GM19438 (cell line): Measurements from ENCODE around the gene AATF.

Experiments used
- ATAC-seq: cut with Tn5 transposase; IDR thresholded peaks from one replicate; pipeline ENCODE4 v1.9.1; 2021; ENCODE audit warnings: low read depth; ENCODE audit not compliant: unreplicated experiment

AATF gene

DNA sequence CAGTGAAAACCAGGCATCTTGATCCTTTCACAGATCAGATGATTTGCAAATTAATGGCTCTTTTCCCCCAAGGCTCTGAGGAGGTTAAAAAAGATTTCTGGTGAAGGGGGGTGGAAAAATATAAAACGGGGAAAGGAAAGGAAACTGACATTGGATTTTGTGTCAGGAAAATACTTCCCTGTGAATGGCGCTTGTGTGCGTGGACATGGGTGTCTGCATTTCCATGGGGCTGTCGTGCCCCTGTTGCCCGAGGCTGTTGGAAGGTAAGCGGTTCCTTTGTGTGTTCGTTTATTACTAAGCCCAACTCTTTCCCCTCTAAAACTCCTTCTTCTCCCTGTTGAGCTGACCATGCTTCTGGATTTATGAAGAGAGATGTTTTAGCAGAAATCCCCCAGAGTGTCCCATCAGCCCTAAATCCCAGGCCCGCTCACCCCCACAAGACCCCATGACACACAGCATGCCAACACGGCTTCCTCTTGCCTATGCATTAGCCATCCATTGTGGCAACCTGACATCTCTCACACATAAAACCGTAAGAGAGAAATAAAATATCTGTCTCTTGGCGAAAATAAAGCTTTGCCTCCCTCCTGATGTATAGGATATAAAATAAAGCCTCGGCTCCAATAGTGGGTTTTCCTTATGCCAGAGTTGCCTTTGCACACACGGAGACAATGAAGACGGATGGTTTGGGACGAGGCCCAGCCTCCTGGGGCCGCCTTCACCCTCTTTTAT, 18.7 kb upstream of the AATF start:
- no peak for ATAC-seq

DNA sequence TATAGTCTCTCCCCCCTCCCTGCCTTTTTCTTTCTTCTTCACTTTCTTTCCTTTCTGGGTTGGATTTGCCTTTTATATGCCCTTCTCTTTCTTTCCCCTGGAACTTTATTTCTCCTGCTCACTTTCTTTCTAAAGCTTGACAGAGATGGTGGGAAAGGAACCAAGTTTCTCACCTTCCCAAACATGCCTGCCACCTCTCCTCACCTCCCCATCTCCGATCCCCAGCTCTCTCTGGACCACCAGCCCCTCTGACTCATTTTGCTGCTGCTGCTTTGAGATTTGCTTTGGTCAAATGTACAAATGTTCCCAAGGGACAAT, 18.2 kb upstream of the AATF start:
- ATAC-seq, result no peak

DNA sequence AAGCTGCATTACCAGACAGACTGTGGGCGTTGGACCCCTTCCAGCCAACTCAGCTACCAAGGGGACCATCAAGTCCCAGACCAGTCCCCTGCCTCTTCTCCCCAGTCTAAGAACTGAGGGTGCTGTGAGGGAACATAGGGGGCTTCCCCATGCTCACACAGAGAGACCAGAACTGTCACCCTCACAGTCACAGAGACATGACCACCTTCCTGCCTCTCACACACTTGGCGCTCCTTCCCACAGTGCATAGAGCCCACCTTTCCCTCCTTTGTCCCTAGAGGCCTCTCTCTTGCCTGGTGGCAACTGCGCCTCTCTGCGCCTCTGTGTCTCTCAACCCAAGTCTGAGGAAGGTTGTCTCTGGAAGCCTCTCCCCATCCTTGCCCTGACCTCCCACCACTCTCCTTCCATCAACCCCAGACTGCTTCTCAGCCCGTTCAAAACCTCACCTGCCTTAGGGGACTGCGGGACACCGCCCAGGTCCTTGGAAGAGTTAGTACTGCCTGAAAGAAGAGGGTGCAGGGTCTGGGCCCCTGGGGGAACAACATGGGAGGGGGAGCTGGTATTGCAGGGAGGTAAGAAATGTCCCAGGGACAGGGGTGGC, 17.6 kb upstream of the AATF start:
- no peak for ATAC-seq

DNA sequence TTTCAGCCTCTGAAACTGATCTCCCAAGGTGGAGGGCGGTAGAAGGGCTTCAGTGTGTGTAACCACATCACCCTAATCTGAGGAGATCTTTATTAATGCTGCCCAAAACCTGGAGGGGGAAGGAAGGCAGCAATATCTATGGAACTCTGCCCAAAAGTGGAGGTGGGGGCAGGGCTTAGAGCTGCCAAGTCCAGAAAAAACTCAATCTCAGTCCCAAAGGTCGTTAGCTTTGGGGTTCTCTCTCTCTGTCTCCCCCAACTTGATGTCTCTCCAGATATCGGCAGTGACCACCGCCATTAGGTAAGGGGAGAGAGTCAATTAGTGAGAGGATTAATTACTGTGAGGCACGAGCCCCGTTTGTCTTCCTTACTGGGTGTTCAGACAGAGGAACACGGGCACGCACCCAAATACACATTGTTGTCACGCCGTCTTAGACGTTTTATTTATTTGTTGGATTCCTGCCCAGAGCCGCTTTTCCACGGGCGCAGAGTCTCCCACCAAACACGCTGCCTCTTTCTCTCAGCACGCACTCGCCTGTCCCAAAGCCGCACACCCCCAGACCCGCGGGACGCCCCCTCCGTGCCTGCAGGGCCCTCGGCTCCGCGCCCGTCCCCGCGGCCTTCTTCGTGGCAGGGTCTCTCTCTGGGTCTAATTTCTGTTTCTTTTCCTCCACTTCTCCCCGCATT, 16.9 kb upstream of the AATF start:
- no peak for ATAC-seq

DNA sequence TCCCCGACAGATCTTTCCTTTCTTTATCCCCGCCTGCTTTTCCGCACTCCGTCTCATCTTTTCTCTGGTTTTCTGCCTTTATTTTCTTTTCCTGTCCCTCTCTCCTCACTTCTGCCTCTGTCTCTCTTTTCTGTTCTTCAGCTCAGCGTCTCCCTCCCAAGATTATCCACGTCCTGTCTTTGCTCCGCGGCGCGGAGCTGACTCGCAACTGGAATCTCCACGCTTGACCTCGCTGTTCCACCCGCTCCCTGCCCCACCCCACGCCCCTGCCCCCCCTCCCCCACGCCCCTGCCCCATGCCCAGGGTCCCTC, 16.4 kb upstream of the AATF start:
- no peak for ATAC-seq

DNA sequence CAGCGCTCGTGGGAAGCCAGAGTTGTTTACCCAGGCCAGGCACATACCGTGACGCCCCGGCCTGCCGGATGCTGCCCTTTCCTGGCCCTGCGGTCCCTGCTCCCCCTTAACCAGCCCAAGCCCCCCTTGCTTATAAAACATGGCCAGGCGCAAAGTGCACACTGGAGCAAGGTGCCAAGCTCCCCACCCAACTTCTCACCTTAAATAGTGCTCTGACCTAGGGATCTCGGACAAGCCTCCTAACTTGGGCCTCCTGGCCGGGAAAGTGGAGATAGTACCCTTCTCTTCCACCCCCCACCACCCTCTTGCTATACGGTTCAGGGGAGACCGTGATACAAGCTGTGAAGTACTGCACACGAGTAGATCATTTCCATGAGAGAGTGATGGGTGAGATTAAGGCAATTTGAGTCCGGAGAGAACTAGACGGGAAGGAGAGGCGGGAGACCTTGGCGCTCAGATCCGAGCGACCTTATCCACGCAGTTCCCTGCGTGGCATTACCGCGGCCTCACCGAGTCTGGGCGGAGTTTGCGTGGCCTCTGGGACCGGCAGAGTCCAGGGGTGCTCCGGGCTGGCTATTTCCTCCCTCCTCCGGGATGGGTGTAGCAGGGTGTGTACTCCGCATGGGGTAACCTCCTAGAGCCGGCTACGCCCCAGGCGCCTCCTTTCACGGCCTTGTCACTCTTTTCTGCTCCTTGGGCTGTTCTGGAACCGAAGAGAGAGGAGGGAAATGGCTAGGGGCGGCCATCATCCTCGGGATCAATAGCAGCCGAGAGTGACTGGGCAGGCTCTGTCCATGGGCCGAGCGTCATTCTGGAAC, 15.9 kb upstream of the AATF start:
- no peak for ATAC-seq

DNA sequence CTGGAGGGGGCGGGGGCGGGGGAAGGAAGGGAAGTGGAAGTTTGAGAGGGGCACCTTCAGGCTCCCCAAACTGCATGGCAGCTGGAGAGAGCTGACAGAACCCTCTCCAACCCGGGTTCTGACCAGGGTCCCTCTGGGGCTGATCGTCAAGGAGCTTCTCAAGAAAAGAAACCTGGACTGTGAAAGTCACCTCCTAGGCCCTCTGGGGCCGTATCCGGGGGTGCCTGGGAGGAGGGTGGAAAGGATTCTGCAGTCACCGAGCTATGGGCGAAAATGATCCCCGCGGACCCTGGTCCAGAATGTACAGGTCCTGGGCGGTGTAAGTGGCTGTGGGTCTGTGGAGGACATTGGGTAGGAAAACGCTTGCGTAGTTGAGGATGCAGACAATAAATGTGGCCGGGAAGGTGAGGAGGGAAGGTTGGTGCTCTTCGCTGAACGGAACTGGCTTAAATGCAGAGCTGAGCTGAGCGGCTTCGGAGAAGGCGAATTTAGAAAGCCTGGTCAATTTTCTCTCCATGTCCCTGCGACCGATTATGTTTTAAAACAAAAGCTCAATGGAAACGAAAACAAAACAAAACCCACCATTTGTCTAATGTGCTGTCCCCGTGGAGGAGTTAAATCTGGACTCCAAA, 15.1 kb upstream of the AATF start:
- ATAC-seq, result no peak

DNA sequence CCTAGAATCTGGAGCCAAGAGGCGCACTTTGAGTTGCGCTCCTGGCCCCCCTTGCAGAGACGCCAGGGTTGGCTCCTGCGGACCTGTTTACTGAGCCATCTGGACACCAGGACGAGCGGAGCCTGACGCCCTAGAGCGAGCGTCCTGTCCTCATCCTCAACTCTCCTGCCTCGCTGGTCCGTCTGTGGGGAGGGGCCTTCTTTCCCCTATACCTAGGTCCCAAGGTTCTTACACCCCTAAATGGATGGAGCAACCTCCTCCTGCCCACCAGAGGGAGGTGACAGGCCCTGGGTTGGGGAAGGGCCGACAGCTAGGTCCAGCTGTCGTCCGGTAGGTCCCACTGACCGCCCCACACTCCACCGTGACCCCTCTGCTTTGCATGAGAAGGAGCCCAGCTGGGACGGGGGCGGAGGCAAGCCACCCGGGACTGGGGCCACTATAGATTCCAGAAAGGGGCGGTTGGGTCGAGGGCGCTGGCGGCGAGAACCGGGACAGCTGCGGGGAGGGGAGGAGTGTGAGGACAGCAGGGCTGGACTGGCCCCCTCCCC, 14.5 kb upstream of the AATF start:
- no peak for ATAC-seq

DNA sequence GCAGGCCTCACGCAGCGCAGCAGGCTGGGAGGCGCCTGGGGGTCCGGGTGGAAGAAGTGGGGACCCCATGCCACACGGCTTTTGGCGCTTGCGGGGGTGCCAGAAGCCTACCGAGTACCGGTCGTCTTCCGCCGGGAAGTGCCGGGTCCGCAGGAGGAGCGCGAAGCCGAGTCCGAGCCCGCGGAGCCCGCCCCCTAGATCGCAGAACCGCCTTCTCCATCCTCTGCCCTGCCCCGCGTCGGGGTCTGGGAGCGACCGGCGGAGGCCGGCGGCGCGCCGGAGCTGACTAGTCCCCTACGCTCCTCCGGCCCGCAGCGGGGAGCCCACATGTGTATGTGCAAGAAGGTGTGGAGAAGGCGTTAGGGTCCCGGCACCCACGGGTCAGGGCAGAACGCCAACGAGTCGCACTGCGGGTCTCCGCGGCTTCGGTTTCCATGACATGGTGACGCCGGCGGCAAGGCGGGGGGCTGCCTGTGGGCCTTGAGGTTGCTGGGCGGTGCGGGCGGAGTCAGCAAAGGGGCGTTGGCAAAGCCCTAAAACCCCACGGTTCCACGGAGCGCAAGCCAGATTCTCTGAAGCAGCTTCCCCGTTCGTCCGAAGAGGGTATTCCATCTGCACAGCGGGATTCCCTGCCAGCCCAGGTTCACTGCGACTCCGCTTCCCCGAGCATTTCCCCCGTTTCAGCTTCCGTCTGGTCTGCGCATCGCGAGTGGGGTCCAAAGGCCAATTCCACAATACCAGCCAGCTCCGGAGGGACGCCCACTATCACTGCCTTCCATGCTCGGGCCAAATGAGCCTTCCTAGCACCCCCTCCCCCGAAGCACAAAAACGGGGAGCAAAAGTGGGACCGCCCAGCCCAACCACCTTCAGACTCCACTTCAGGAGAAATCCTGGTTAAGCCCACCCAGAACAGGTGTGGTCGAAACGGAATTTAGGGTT, 13.8 kb upstream of the AATF start:
- ATAC-seq, result no peak

DNA sequence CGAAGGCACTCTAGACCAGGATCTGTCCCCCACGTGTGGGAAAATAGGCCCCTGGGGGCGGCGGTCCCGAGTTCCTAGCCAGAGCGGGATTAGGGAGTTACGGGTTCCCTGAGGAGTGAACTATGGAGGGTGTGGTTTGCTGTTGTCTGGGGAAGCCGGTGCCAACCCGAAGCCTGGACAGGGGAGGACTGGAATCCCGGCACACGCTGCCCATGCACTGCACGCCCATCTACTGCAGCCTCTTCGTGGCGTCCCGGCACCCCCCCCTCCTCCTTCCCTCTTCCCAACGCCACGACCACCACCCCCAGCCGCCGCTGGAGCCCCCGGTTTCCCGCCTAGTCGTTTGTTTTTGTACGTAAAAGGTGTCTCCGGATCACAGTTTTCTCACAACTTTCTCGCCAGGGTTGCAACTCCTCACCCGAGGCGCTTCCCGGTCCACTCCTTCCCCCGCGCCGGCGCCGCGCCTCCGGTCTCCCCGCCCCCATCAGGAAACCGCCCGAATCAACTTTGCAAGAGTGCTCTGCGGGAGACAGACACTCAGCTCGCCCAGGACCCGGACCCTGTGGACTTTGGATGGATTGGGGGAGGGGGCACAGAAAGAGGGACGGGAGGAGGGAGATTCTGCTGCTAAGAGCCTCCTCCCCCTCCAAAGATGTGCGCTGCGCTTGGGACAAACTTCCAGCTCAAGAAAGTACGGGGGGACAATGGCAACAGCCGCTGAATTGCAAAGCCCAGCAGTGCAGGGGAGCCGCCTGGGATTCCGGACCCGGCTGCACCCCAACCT, 12.9 kb upstream of the AATF start:
- no peak for ATAC-seq

DNA sequence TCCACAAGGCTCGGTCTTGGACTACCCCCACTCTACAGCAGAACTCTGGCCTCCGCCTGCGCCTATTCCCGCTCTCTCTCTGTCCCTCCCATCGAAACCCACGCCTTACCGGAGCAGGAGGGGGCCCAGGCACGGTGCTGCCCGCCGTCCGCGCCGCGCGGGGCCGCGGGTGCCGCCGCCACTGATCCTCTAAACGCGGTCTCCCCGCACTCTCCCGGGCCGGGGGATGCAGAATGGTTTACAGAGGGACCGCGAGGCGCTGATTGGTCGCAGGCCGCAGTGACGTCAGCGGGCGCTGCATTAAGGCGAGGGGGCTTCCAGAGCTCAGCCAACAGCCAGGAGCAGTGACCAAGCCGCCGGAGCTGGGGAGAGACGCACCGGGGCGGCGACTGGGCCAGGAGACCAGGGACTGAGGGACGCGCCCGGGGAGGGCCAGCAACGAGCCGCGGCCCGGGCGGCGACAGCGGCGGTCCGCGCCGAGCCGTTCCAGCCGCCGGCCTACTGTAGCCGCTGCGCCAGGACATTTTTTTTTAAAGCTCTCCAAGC, 12.2 kb upstream of the AATF start:
- no peak for ATAC-seq

DNA sequence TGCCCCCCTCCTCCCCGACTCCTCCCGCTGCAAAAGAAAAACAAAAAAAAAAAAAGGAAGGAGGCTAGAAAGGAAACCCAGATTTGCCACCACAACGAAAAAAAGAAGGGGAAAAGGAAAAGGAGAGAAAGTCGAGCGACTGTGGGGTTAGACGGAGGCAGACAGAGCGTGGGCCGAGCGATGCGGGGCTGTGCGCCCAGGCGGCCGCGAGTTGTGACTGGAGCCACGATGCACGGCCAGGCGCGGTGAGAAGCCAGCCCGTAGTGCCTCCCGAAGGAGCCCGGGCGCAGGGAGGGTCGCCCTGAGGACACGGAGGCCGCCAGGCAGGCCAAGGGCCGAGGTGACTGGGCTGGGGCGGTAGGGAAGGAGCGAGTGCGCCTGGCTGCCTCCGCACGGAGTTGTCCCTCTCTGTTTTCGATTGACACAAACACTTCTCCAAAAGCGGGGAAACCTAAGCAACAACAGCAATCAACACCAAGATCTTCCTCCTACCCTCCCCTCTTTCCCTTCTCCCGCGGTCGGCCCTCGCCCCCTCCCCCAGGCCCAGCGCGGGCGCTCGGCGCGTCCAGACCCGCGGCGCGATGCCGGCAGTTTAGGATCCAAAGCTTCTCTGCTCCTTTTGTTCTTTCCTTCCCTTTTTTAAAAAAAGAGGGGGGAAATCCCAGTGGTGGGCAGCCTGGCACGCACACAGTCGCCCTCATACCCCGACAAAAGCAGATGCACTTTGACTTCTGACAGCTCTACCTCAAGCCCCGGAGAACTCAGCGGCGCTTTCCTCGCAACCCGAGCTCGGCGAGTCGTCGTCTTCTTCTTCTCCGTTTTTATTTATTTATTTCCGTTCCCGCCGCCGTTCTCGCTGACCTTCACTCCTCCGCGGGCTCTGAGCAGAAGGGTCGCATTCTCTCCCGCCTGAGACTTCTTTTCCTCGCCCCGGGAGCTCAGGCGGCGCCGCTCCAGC, 11.5 kb upstream of the AATF start, which contains the start of gene LHX1:
TSS of gene LHX1 (plus strand) at position 475 of the 958 bp plus-strand sequence. CDS start 723 bp downstream, outside the sequence.
- ATAC-seq, result no peak

DNA sequence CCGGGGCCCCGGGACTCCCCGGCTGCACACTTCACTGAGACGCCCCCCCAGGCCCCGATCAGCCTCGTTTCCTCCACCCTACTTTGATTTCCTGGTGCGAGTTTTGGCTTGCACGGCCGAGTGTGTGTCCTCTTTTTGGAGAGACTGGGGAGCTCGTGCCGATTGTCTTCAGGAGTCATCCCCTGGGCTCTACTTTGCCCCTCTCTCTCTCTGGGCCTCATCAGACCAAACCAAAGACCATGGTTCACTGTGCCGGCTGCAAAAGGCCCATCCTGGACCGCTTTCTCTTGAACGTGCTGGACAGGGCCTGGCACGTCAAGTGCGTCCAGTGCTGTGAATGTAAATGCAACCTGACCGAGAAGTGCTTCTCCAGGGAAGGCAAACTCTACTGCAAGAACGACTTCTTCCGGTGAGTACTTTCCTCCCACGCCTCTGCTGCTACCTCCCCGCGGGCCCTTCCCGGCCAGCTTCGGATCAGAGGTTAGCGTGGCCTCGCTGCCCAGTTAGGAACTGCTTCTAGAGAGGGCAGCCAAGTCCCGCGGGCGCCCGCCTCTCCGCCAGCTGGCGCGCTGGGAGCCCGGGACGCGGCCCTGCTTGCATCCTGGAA, 10.7 kb upstream of the AATF start:
- ATAC-seq, result no peak

DNA sequence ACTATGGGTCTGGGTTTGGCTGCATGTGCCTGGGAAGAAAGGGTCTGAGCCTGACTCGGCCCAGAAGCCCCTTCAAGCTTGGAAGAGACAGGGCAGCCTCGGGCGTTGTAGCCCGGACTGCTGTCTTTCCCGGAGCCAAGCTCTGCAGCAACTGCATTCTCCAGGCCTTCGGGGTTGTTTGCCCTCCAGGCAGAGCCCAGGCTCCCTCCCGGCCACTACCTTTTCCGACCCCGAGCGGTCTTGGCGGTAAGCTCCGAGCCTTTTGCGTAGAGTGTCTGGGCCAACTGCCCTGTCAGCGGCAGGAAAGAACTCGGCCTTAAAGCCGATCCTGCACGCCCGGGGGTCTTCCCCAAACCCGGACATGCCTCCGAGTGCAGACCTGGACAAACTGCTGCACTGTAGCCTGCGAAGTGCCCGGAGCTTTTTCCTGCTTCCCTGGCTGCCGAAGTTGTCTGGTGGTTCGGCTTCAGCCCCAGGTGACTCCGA, 10.1 kb upstream of the AATF start:
- no peak for ATAC-seq

DNA sequence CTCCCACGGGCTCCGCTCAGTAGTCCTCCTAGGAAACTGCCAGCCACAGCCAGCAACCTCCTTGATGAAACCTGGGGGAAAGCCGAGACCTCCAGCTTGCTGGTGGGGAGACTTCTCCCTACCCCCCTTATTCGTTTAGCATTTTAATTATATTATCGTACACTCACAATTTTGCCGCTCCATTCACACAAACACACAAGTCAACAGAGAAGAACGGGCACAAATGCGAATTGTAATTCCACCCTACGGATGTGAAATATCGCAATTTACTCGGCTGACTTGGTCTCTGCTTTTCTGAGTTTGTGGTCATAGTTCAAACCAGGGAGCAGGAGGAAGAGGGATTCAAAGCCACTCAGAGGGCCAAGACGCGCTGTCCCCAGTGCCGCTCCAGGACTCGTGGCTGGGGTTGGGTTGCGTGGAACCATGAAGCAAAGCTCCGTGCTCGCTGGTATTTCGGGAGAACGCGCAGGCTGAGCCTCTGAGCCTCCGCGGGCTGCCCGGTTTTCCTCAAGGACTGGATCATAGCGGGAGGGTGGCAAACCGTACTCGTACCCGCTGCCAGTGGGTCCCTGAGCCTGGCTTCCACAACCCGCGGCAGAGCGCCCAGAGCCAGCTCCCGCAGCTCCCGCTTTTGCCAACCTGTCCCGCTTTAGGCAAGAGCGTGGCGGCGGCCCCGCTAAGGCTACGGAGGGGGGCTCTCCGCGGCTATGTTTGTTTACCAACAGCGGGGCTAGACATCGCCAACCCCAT, 9.5 kb upstream of the AATF start:
- ATAC-seq, result no peak

DNA sequence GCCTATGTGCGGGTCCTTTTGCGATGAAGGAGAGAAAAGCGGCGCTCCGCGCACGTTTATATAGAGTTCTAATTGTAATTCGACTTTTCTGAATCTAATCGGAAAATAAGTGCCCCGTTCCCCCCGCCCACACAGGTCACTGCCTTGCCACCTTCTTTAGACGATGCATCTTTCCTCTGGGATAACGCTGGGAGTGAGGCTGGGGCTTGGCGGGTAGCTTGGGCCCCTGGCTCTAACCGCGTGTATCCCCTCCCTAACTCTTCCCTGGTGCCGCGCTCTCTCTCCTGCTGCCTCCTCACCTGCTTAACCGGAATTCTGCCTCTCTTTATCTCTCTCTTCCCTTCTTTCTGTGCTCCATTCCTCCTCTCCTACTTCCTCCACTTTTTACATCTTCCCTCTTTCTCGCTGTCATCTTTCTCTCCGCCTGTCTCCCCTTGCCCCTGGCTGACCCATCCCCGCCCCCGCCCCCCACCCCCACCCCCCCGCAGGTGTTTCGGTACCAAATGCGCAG, 8.9 kb upstream of the AATF start:
- ATAC-seq, result no peak
